RCC 7860 (cell line): ENCODE data around the gene SRC.
A peak's percentile ranks its signal among the peaks of the same experiment; 100 is the strongest.

Experiments used
- DNase-seq: peaks from one replicate; pipeline ENCODE4 v3.0.0-alpha.2; 2015; ENCODE audit warnings: low spot score
- FAIRE-seq: peaks from 2 replicates; lab custom pipeline; 2012; peaks lifted over from hg19 to GRCh38; lab: Jason Lieb, UNC

SRC gene

DNA sequence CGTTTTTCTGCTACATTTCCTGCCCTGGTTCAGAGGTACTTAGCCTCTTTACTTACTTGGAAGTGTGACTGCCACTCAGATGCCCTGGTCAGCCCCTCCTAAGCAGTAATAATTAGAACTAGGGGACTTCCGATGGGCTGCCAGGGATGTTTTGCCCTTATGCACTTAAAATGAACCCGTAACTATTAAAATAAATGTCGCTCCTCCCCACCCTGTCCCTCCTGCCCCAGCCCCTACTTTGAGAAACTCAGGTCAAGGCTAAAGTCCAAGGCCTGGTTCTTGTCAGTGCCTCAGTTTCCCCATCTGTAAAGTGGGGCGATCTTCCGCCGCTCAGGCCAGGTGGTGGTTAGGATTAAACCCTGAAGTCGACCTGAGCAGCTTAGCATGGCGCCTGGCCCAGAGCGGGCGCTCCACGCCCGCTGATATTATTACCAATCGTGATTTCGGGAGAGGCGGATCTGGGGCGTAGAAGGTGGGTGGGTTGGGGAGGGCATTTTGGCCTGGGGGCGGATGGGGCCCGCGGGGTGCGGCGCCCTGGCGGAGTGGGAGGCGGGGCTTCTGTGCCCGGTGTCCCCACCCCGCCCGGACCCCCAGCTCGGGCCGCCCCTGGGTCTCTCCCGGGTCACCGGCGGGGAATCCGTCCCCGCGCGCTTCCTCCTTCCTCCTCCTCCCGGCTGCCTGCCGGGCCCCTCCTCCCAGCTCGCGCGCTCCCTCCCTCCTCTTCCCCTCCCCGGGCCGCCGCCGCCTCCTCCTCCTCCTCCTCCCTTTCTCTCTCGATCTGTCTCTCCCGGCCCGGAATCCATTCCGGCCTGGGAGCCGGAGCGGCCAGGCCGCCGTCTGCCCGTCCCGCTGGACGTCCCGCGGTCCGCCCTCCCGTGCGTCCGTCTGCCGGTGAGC lies at the start of gene SRC:
SRC (plus strand) TSS at position 802 of the 897 bp plus-strand sequence. CDS start 38,014 bp downstream, outside the sequence.
- DNase-seq (peak; percentile 70), FAIRE-seq (no peak)

DNA sequence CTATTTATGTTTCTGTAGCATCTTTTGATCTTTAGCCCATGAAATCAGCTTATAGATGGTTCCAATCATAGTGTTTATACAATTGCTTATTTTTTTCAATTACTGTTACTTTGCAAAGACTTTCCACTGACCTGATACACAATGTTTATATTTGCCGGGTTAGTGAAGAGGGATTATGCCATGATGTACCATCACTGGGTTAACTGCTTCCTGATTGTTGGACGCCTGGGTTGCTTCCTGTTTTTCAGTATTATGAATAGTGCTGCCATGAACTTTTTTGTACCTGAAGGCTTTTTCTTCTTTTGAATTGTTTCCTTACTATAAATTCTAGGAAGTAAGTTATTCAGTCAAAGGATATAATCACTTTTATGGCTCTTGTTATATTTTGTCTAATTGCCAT lies 49.6 kb upstream of the SRC start:
- DNase-seq (no peak), FAIRE-seq (no peak)

DNA sequence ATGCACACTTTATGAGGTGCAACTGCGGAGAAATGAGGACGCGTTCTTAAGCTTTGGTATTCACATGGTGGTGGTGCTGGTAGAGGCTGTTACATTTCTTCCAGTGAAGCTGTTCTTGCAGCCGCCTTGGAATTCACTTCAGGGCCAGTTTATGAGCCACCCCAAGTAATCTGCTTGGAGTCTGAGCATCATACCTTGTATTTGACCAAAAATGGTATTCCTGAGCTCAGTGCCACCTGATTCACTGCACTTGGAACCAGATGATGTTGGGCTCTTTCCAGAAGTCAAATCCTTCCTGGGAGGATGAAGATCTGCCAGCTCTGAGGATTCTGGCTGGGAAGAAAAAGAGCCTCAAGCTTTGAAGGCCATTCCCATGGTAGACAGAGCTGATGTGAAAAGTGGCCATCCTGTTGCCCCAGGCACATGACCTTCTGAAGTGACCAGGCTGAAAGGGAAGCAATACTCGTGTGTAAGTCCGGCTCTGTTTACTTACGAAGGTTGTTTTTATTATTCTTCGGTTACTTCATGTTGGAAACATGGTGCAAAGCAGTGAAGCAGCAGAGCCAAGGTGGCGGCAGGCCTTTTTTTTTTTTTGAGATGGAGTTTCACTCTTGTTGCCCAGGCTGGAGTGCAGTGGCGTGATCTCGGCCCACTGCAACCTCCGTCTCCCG lies 48.7 kb upstream of the SRC start:
- FAIRE-seq = no peak
- DNase-seq = no peak

DNA sequence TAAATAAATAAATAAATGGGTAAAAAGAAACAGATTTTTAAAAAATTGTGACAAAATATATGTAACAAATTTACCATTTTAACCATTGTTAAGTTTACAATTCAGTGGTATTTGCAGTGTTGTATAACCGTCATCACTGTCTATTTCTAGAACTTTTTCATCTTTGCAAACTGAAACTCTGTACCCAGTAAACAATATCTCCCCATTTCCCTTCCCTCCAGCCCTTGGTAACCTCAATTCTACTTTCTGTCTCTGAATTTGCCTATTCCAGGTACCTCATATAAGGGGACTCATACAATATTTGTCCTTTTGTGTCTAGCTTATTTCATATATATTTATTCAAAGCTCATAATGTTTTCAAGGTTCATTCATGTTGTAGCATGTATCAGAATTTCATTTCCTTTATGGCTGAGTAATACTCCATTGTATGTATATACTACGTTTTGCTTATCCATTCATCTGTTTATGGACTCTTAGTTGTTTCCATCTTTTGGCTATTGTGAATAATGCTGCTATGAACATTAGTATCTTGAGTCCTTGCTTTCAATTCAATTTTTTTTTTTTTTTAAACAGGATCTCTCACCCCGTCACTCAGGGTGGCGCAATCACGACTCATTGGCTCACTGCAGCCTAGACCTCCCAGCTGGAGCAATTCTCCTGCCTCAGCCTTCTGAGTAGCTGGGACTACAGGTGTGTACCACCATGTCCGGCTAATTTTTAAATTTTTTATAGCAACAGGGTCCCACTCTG lies 47.6 kb upstream of the SRC start:
- FAIRE-seq (no peak), DNase-seq (no peak)

DNA sequence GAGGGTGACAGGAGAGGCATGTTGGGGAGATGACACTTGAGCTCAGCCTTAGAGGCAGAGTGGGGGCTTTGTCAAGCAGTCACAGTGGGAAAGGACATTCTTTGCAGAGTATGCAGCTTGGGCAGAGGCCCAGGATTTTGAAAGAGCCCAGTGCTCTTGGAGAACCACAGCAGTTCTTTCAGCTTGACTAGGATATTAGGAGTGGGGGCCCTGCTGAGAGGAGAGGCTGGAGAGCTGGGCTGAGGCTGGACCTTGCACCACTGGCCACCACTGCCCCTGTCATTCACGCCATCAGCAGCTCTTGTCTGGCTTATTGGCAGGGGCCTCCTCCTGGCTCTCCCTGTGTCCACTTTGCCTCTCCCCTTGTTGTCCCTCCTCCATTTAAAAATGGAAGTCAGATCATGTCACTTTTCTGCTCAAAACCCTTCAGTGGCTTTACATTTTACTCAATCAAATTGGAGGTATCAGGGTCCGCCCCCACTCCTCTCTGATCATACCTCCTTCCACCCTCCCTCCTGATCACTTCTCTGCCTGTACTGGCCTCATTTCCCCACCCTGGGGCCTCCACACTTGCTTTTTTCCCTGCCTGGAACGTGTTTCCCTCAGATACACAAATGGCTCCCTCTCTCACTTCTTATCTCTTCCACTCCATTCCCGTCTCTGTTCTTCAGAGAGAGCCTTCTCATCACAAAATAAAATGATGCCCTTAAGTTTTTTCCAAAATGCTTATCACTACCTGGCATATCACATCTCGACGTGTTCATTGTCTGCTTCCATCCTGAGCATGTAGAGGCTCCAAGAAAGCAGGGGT lies 46.0 kb upstream of the SRC start:
- DNase-seq (no peak), FAIRE-seq (no peak)

DNA sequence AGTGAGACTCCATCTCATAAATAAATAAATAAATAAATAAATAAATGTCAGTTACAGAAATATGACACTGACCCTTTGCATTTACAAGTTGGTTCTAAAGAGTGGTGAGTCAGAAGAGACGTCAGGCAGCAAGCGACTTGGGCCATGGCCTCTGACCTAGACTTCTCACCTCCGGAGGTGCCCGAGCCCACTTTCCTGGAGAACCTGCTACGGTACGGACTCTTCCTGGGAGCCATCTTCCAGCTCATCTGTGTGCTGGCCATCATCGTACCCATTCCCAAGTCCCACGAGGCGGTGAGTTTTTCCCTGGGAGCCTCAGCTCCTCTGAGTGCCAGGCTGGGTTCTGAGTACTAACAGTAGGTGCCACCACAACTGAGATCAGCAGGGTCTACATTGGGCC lies 44.8 kb upstream of the SRC start:
- FAIRE-seq = no peak
- DNase-seq = no peak

DNA sequence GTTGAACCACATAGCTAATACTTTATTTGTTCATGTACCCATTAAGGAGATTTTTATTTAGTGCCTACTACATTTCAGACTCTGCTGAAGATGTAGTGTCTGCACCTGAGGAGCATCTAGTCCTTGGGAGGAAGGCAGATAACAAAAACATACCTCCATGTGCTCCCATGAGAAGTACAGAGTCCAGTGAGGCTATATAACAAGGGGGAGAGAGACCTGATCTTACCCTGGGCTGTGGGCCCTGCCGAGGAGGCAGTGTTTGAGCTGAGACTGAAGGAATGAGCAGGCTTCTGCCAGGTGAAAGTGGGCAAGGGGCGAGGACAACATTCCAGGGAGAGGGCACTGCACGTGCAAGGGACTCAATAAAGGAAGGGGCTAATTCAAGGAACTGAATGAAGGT lies 44.4 kb upstream of the SRC start:
- FAIRE-seq = no peak
- no peak for DNase-seq

DNA sequence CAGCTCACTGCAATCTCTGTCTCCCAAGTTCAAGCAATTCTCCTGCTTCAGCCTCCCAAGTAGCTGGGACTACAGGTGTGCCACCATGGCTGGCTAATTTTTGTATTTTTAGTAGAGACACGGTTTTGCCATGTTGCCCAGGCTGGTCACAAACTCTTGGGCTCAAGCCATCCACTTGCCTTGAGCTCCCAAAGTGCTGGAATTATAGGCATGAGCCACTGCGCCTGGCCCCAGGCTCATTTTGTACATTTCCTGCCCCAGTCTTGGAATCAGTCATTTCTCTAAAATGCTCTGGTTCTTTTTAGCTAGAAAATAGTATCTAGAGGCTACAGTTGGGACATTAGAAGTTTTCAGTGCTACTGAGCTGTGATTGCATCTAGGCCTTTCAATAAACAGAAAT lies 43.0 kb upstream of the SRC start:
- no peak for DNase-seq
- no peak for FAIRE-seq

DNA sequence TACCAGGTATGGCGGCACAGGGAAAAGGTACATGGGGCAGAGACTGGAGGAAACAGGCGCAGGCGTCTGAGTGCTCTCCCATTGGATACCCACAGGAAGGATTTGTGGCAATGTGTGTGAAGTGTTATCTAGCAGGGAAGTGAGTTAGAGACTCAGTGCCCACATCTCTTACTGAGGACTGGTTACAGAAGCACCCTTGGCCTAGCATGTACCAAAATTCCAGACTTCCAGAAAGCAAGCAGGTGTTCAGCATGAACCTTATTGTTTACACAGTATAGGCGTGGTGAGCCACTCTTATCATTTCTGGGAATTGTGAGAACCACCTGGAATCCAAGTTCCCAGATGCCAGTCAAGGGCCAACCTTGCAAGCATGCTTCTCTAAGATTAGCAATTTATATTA lies 42.3 kb upstream of the SRC start:
- FAIRE-seq (no peak), DNase-seq (no peak)

DNA sequence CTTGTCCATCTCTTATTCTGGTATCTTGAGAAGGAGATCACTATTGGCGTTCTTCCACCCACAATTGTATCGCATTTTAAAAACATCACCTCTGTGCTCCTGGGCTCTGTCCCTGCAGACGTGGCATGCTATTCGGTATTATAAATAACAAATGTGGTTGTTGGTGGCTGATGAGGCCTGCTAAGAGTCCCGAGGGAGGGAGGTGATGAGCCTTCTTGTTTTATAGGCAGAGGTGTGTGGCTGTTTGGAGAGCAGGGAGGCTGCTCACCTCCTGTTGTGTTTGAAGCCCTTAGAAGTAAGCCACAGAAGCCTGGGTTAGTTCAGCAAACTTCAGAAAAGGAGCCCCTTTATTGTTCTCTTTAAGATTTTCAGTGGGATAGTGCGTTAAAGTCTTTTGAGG lies 40.9 kb upstream of the SRC start:
- DNase-seq (no peak), FAIRE-seq (no peak)

DNA sequence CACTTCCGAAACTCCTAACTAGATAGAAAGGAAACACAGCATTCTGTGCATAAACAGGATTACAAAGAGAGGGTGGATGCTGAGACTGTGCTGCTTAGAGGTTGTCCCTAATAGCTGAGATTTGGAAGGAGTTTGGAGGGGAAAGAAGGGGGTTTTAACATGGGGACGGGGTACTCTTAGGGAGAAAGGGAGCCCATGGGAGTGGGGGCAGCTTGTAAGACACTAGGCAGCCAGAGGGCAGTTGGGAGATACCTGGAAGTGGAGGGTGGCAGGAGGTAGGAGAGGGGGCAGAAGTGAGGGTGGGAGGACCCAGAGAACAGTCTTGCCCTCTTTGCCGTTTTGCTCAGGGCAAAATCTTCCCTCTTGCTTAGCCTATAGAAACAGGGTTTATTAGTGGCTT lies 40.1 kb upstream of the SRC start:
- DNase-seq (no peak), FAIRE-seq (no peak)

DNA sequence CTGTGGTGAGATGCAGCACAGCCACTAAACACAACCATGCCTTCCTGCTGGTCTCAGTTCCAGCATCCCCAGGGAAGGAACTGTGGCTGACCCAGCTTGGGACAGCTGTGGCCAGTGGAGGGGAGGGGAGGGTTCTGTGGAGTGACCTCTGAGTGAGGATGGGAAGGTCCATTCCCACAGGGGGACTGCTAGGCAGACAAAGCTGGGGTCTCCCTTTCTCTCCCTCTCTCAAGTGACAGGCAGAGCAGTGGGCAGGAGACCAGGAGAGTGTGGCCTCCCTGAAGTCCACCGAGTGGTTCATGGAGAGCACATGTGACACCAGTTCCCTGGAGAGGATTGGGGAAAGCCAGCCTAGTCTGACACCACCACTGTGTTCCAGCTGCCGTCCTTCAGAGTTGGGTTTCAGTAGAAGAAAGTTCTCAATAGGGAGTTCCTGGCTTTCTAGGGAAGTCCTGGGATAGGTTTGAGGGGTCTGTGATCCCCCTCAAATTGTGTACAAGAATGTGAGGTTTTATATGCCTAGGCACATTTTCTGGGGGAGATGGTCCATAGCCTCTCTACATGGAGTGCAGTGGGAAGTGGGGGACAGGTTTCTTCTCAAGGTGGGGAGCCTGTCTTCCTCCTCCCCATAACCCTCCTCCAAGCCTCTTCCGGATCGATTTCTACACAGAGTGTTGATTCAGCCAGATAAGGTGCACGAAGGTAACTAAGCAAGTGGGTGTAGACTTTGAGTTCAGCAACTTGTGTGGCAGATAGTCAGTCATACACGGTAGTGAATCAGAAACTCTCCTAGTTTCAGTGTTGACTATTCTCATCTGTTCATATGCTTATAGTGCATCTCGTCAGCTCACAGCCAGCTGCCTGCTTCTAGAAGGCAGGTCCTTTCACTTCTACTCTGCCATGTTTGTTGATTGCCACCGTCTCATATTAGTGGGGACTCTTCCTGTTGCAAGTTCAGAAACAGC lies 37.6 kb upstream of the SRC start:
- no peak for FAIRE-seq
- DNase-seq = no peak

DNA sequence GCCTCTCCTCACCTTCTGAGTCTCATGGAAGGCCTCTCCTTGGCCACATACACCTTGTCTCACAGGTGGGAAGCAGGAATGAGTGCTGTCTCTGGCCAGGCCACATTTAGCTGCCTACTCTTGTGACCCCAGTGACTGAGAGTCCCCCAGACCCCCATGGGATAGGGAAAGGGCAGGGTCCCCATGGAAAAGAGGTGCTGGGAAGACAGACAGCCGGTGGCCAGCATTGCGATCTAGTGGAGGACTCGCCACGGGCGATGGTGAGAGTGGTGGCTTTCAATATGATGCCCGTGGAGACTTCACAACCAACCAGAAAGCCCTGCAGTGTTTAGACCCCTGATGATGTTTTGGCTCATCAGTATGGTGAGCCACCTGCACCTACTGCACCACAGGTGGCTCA lies 36.6 kb upstream of the SRC start:
- no peak for FAIRE-seq
- no peak for DNase-seq

DNA sequence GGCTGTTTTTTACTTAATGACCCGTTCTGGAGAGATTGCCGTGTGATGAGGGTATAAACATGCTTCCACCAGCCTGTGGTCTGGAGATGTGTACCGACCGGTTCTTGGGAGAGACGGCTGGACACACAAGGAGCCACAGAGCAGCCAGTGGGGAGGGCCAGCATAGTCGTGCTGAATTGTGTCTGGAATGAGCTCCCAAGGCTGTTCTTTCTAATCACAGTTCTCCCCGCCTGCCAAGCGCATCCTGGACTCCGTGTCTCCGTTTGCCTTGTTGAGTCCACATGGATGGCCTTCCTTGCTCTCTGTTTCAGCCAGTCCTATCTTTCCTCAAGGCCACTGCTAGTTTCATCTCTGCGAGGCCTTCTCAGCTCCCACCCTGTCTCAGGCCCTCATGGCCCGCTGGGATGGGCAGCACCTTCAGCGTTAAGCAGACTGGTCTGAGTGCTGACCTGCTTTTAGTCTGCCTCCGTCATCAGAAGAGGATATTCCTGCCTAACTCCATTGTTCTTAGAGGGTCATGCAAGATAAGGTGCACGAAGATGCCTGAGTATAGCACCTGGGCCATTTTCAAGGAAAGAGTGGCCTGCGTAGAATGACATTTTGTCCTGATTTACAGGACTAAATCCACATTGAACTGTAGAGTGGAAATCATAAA lies 35.9 kb upstream of the SRC start:
- FAIRE-seq = no peak
- no peak for DNase-seq

DNA sequence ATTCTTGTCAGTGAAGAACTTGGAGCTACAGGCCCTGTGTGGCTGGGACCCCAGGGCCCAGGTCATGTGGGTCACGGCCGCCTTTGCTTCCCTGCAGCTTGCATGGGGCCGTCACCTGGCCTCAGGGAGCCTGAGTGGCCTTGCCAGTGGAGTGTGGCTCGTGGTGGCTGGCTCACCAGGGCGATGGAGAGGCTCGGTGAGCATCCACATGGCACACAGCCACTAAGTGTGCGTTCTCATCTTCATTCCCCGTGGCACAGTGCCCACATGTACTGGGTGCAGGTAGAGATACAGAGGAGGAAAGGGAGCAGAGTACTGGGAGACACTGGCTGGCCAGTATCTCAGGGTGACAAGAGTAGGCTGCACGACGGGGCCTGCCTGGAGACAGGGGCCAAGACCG lies 35.0 kb upstream of the SRC start:
- DNase-seq (no peak), FAIRE-seq (no peak)

DNA sequence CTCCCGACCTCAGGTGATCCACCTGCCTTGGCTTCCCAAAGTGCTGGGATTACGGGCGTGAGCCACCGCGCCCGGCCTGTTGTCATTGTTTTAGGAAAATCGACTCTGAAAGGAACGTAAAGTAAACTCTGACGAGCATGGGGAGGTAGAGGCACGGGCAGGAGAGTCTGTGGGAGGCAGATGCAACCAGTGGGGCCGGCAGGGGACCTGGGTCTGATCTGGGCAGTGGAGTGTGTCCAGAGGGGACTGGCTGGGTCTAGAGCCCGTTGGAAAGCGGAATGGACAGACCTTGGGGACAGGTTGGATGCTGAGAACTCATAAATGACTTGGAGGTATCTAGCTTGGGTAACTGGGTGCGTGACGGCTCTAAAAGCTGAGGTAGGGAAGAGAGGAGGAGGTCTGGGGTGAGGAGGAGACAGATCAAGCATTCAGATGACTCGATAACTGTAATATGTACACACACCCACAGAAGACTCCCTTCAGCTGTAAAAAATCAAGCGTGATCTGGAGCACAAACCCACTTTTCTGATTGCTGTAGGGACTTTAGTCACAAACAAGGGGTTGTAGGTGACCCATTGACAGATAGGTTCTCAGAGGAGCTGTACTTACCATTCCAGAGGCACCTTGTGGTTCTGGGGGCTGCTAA lies 34.1 kb upstream of the SRC start:
- FAIRE-seq = no peak
- no peak for DNase-seq

DNA sequence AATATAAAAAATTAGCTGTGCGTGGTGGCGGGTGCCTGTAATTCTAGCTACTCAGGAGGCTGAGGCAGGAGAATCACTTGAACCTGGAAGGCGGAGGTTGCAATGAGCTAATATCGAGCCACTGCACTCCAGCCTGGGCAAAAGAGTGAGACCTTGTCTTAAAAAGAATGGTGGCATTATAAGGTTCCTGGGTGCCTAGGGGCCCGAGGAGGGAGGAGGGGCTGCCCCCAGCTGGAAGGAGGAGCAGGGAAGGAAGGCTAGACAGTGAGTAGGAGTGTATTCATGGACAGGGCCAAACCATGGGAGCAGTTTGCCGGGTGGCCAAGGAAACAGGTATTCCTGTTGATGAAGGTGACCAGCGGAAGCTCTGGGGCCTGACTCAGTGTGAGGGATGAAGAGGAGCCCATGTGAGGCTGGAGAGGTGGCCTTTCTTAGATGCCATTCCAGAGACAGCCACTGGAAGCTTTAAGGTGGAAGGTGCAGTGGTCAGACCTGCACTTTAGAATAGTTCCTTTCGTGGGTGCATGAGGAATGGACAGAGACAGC lies 32.3 kb upstream of the SRC start:
- no peak for FAIRE-seq

DNA sequence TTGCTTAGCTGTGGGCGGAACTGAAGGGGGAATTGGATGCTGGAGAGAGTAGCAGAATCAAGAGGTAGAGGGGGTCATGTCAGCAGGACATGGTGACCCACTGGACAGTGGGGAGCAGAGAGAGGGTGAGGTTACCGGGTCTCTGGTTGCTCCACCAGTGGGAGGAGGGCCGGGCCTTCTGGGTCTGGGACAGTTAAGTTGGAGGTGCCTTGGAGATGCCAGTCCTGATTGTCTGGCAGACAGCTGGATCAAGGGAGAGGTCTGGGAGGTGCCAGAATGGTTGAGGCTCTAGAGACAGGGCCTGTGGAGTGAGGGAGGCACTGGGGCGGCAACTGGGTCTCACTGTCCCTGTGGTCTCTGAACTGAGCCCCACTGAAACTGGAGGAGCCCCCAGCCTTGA lies 31.8 kb upstream of the SRC start:
- FAIRE-seq (no peak), DNase-seq (no peak)

More for the DNA sequence above, 32.3 kb upstream of the SRC start:
- DNase-seq = no peak
